Mesodermal cell (in vitro differentiated cells): ENCODE data around the gene GAS2L1.
"Not testable (repeated sequence)": the region's sequence is repeated elsewhere in the genome, so short reads cannot be mapped to it uniquely, and the experiment has no call there.

ENCODE experiments used
- H3K27ac ChIP-seq: 2 replicates; pipeline ENCODE4 v1.7.0; 2013; ENCODE audit warnings: mild to moderate bottlenecking, low read depth, low read length, moderate library complexity; ENCODE audit not compliant: severe bottlenecking
- H3K36me3 ChIP-seq: 2 replicates; pipeline ENCODE4 v1.7.1; 2013; ENCODE audit warnings: mild to moderate bottlenecking, low read length, moderate library complexity; ENCODE audit not compliant: control insufficient read depth, insufficient read depth
- H3K4me1 ChIP-seq: one replicate; pipeline ENCODE4 v1.7.1; 2013; ENCODE audit warnings: mild to moderate bottlenecking, low read length; ENCODE audit not compliant: insufficient read depth, control insufficient read depth, poor library complexity, severe bottlenecking
- H3K4me3 ChIP-seq: 2 replicates; pipeline ENCODE4 v1.7.0; 2013; ENCODE audit warnings: low read length, control low read depth, mild to moderate bottlenecking; ENCODE audit not compliant: insufficient read depth, poor library complexity, severe bottlenecking; ENCODE audit errors: extremely low read depth
- H3K9me3 ChIP-seq: 2 replicates; pipeline ENCODE4 v1.7.1; 2013; ENCODE audit warnings: mild to moderate bottlenecking, low read length, moderate library complexity; ENCODE audit not compliant: control insufficient read depth
- WGBS, 2 experiments: methylation state at CpG; one replicate each; pipeline ENCODE4 v1.1.5; 2013; ENCODE audit warnings: missing lambda C conversion rate in 2 of 2; ENCODE audit not compliant: insufficient coverage in 2 of 2; 5-methylcytosine and 5-hydroxymethylcytosine counted together

Gene GAS2L1

DNA sequence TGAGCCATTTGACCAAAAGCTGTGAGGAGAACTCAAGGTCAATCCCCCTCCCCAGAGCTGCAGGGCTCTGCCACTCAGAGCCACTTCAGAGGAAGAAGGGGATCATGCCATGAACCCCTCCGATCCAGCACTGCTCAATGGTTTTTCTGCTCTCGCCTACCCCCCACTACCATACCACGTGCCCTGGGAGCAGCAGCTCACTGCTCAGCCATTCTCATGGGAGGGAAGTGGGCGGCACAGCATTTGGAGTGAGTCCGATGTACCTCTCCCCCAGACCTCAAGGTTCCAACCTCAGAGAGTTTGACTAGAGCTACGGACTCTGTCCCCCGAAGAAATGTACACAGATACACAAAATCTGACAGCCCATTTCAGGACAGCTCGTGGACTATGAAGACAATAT lies 47.4 kb downstream of the GAS2L1 start:
- Histone ChIP-seq H3K4me1 (no peaks in the 10 kb centered on the region), H3K9me3 (no peaks in the 10 kb centered on the region), H3K4me3 (no peak overlapping the region), H3K36me3 (peaks cover 98% of the 10 kb centered on the region), H3K27ac (no peak overlapping the region)
- WGBS, 2 experiments = 90 to 92% methylated on average over 4 to 8 of the region's 8 CpGs

GRCh38 chr22:29357193-29357890 lies 50.9 kb downstream of the GAS2L1 start:
- H3K4me1 ChIP-seq, H3K27ac ChIP-seq, H3K9me3 ChIP-seq, H3K4me3 ChIP-seq: not testable (repeated sequence)
- 96 to 98% methylated on average over 5 to 7 of the region's 12 CpGs for WGBS, 2 experiments
- peaks cover 74% of the 10 kb centered on the region for H3K36me3 ChIP-seq

DNA sequence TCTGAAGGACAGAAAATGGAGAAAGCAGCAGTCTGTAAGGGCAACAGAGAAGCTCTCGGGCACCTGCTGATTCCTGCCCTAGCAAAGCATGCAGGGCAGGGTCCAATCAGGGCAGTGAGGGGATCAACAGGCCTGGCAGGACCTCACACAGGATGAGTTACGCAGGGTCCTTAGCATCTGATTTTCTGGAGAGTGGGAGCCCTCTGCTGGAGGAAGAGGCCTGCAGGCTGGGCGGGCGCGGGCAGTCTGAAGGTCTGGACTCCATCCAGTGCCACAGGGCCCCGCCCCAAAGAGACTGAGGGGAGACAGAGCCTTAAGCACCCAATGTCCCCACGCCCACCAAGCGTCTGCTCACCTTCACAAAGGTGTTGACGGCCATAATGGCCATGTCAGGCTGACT lies 53.0 kb downstream of the GAS2L1 start:
- Histone ChIP-seq H3K9me3 (no peaks in the 10 kb centered on the region), H3K27ac (no peak overlapping the region), H3K36me3 (peaks cover 53% of the 10 kb centered on the region), H3K4me1 (peaks cover 6% of the 10 kb centered on the region), H3K4me3 (no peak overlapping the region)
- WGBS, 2 experiments = 64 to 71% methylated on average over 6 to 7 of the region's 9 CpGs
